ENCODE results near the gene FGD6.

FGD6 gene

GRCh38 chr12:95216711-95217376 is 423 bp downstream of the FGD6 start:
- no peak for TF ChIP-seq CTCF (IDR thresholded peaks at IDR 0.05)
- peak overlapping the region; percentile 70 to 97 for H3K4me3 ChIP-seq
- H3K4me1 ChIP-seq, result peaks cover 0 to 38% (median 6%) of the 10 kb centered on the region in 4 donors
- H3K36me3 ChIP-seq, result no peaks in the 10 kb centered on the region
- H3K27ac ChIP-seq, result peak overlapping the region; percentile 94 to 100
- DNase-seq, result no peak
- H3K9me3 ChIP-seq, result no peaks in the 10 kb centered on the region
- no peaks in the 10 kb centered on the region for H3K27me3 ChIP-seq
- intact Hi-C loops (cut with DNase I; ENCODE audit: low total_unique reads), result loop anchor here (2.0 to 10.0 kb wide), 2 partner anchors 118 to 144 kb away; partner anchors contain the start of gene NR2C1

GRCh38 chr12:95215949-95216348 is 1.3 kb downstream of the FGD6 start:
- no peak for TF ChIP-seq CTCF (IDR thresholded peaks at IDR 0.05)
- peak overlapping the region; percentile 70 to 97 for H3K4me3 ChIP-seq
- intact Hi-C loops (cut with DNase I; ENCODE audit: low total_unique reads), result loop anchor here (2.0 to 10.0 kb wide), 2 partner anchors 119 to 143 kb away; partner anchors contain the start of gene NR2C1
- H3K27ac ChIP-seq, result peak overlapping the region in 1 of 2 donors; percentile 100
- H3K9me3 ChIP-seq, result no peaks in the 10 kb centered on the region
- no peak for DNase-seq
- no peaks in the 10 kb centered on the region for H3K27me3 ChIP-seq
- no peaks in the 10 kb centered on the region for H3K36me3 ChIP-seq
- H3K4me1 ChIP-seq, result peaks cover 0 to 32% (median 6%) of the 10 kb centered on the region in 4 donors

- intact Hi-C loops (cut with DNase I; ENCODE audit: low total_unique reads), result loop anchor here (5.0 to 10.0 kb wide), 2 partner anchors 92 to 120 kb away; no protein-coding TSS in a partner anchor
- no peak for DNase-seq
- no peak for TF ChIP-seq CTCF (IDR thresholded peaks at IDR 0.05)
- Histone ChIP-seq H3K4me3 (no peak overlapping the region), H3K4me1 (peaks cover 0 to 18% (median 4%) of the 10 kb centered on the region in 4 donors), H3K27me3 (no peaks in the 10 kb centered on the region), H3K9me3 (no peaks in the 10 kb centered on the region), H3K27ac (no peak overlapping the region), H3K36me3 (no peaks in the 10 kb centered on the region)
Measured at GRCh38 chr12:95214466-95214865, 2.8 kb downstream of the FGD6 start.

- no peak overlapping the region for H3K27ac ChIP-seq
- H3K4me1 ChIP-seq, result peaks cover 0 to 13% (median 3%) of the 10 kb centered on the region in 4 donors
- no peak overlapping the region for H3K4me3 ChIP-seq
- no peaks in the 10 kb centered on the region for H3K27me3 ChIP-seq
- TF ChIP-seq CTCF (IDR thresholded peaks at IDR 0.05), result no peak
- intact Hi-C loops (cut with DNase I; ENCODE audit: low total_unique reads), result loop anchor here (5.0 to 10.0 kb wide), 2 partner anchors 92 to 121 kb away; no protein-coding TSS in a partner anchor
- H3K36me3 ChIP-seq, result no peaks in the 10 kb centered on the region
- no peak for DNase-seq
- H3K9me3 ChIP-seq, result no peaks in the 10 kb centered on the region
Measured at GRCh38 chr12:95213928-95214327, 3.3 kb downstream of the FGD6 start.

GRCh38 chr12:95213119-95213518 is 4.1 kb downstream of the FGD6 start:
- no peaks in the 10 kb centered on the region for H3K36me3 ChIP-seq
- no peak overlapping the region for H3K27ac ChIP-seq
- H3K27me3 ChIP-seq, result no peaks in the 10 kb centered on the region
- intact Hi-C loops (cut with DNase I; ENCODE audit: low total_unique reads), result loop anchor here (5.0 to 10.0 kb wide), 2 partner anchors 91 to 122 kb away; no protein-coding TSS in a partner anchor
- no peak for TF ChIP-seq CTCF (IDR thresholded peaks at IDR 0.05)
- H3K4me3 ChIP-seq, result no peak overlapping the region
- H3K4me1 ChIP-seq, result peaks cover 0 to 9% (median 1%) of the 10 kb centered on the region in 4 donors
- no peaks in the 10 kb centered on the region for H3K9me3 ChIP-seq
- no peak for DNase-seq
